ENCODE results near the gene KCNIP4.

Gene KCNIP4

GRCh38 chr4:21248331-21248730 lies 700.2 kb downstream of the KCNIP4 start:
- Mint-ChIP-seq H3K27ac (no peak overlapping the region), H3K27me3 (no peaks in the 10 kb centered on the region), H3K4me3 (no peak overlapping the region), H3K9me3 (peaks cover 6% of the 10 kb centered on the region), H3K36me3 (ENCODE audit: low read depth) (no peaks in the 10 kb centered on the region), H3K4me1 (ENCODE audit: low read depth) (no peaks in the 10 kb centered on the region)

DNA sequence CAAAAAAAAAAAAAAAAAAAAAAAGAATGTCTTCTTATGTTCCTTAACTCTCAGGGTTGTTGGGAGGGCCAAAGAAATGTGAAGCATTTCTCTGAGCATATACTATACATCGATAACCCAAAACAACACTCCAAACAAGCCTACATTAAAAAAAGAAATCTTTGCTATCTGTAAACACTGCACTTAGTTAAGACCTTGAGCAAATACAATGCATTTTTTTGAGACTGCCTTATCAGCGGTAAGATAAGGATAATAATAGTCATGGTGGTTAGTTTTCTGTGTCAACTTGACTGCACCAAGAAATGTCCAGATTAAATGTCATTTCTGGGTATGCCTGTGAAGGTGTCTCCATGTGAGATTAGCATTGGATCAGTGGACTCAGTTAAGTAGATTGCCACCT lies 706.4 kb downstream of the KCNIP4 start:
- Mint-ChIP-seq H3K27ac (no peak overlapping the region), H3K9me3 (peaks cover 6% of the 10 kb centered on the region), H3K36me3 (ENCODE audit: low read depth) (no peaks in the 10 kb centered on the region), H3K4me3 (no peak overlapping the region), H3K4me1 (ENCODE audit: low read depth) (no peaks in the 10 kb centered on the region), H3K27me3 (no peaks in the 10 kb centered on the region)

GRCh38 chr4:21226637-21227538 lies 721.7 kb downstream of the KCNIP4 start:
- Mint-ChIP-seq H3K36me3 (ENCODE audit: low read depth) (no peaks in the 10 kb centered on the region), H3K4me1 (ENCODE audit: low read depth) (no peaks in the 10 kb centered on the region), H3K27ac (no peak overlapping the region), H3K27me3 (no peaks in the 10 kb centered on the region), H3K9me3 (no peaks in the 10 kb centered on the region), H3K4me3 (no peak overlapping the region)

- no peaks in the 10 kb centered on the region for H3K4me1 Mint-ChIP-seq (ENCODE audit: low read depth)
Observed at GRCh38 chr4:21211846-21212245, 736.7 kb downstream of the KCNIP4 start.

GRCh38 chr4:21209860-21210259 lies 738.7 kb downstream of the KCNIP4 start:
- H3K9me3 Mint-ChIP-seq, result no peaks in the 10 kb centered on the region
- H3K27ac Mint-ChIP-seq, result no peak overlapping the region
- H3K36me3 Mint-ChIP-seq (ENCODE audit: low read depth), result no peaks in the 10 kb centered on the region
- no peak overlapping the region for H3K4me3 Mint-ChIP-seq
- no peaks in the 10 kb centered on the region for H3K4me1 Mint-ChIP-seq (ENCODE audit: low read depth)
- H3K27me3 Mint-ChIP-seq, result no peaks in the 10 kb centered on the region

More at GRCh38 chr4:21211846-21212245, 736.7 kb downstream of the KCNIP4 start:
- no peak overlapping the region for H3K27ac Mint-ChIP-seq
- H3K9me3 Mint-ChIP-seq, result no peaks in the 10 kb centered on the region
- no peaks in the 10 kb centered on the region for H3K27me3 Mint-ChIP-seq
- H3K4me3 Mint-ChIP-seq, result no peak overlapping the region
- H3K36me3 Mint-ChIP-seq (ENCODE audit: low read depth), result no peaks in the 10 kb centered on the region

GRCh38 chr4:21205821-21206531 lies 742.6 kb downstream of the KCNIP4 start:
- Mint-ChIP-seq H3K9me3 (no peaks in the 10 kb centered on the region), H3K27me3 (no peaks in the 10 kb centered on the region), H3K27ac (no peak overlapping the region), H3K36me3 (ENCODE audit: low read depth) (no peaks in the 10 kb centered on the region), H3K4me3 (no peak overlapping the region), H3K4me1 (ENCODE audit: low read depth) (no peaks in the 10 kb centered on the region)

DNA sequence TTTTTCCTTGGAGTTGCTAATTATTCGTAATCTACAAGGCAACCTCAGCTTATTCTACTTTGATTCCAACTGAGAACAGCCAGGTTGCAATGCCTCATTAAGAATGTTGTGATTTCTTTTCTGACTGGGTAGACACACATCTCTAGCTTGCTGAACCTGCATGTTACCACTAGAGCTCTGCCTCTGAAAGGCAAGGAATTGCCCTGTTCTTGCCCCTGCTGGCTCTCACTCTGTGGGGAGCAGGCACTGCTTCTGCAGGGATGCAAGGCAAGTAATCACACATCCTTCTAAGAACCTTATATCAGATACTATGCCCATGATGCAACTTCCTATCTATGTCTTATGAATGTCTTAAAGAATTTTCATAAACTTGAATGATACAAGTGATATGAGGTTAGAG lies 745.2 kb downstream of the KCNIP4 start:
- Mint-ChIP-seq H3K27me3 (no peaks in the 10 kb centered on the region), H3K36me3 (ENCODE audit: low read depth) (no peaks in the 10 kb centered on the region), H3K4me1 (ENCODE audit: low read depth) (no peaks in the 10 kb centered on the region), H3K27ac (no peak overlapping the region), H3K4me3 (no peak overlapping the region), H3K9me3 (no peaks in the 10 kb centered on the region)

DNA sequence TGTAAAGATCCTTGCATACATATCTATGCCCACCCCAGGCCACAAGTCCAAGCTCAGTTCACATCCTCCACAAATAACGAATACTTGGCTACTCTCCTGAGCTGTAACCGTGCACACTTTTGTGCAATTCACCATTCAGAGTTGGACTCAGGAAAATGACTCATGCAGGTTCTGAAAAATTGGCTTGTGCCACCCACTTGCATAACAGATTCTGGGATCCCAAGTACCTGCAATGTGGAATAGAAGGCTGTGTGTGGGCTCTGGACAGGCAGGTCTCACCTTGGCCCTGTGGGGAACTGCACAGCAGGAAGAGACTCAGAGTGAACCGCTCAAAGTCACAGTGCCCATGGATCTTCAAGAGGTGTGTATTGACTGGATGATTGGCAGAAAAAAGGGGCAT lies 745.6 kb downstream of the KCNIP4 start:
- no peaks in the 10 kb centered on the region for H3K9me3 Mint-ChIP-seq
- no peak overlapping the region for H3K4me3 Mint-ChIP-seq
- no peaks in the 10 kb centered on the region for H3K27me3 Mint-ChIP-seq
- no peaks in the 10 kb centered on the region for H3K4me1 Mint-ChIP-seq (ENCODE audit: low read depth)
- H3K27ac Mint-ChIP-seq, result no peak overlapping the region
- H3K36me3 Mint-ChIP-seq (ENCODE audit: low read depth), result no peaks in the 10 kb centered on the region

DNA sequence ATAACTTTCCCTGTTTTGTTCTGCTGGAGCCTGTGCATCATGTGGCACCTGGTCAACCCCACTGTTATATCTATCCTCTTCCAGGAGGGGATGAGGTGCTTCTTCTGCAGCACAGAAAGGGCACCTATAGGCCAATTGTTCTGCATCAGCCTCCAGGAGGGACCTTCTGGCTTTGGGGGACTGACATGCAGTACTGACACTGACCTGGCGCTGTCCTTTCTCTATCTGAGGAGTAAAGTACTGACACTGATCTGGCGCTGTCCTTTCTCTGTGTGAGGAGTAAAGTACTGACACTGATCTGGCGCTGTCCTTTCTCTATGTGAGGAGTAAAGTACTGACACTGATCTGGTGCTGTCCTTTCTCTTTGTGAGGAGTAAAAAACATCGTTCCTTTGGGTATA lies 749.9 kb downstream of the KCNIP4 start:
- Mint-ChIP-seq H3K27ac (no peak overlapping the region), H3K27me3 (no peaks in the 10 kb centered on the region), H3K9me3 (peaks cover 6% of the 10 kb centered on the region), H3K4me1 (ENCODE audit: low read depth) (no peaks in the 10 kb centered on the region), H3K4me3 (no peak overlapping the region), H3K36me3 (ENCODE audit: low read depth) (no peaks in the 10 kb centered on the region)

DNA sequence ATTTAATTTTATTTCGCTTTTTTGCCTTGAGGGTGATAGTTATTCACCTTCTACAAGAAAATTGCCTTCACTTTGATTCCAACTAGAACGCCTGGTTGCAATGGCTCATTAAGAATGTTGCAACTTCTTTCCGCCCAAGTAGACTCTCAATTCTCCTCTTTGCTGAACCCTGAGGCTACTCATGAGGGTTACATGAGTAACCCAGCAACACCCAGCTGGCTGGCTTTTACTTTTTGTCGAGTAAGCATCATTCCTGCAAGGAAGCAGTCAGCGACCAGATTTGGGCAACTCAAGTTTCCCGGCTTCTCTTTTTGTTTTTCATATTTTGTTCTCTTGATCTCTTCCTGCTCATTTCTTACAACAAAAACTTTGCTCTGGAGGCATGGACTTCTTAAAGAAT lies 752.9 kb downstream of the KCNIP4 start:
- Mint-ChIP-seq H3K4me1 (ENCODE audit: low read depth) (no peaks in the 10 kb centered on the region), H3K36me3 (ENCODE audit: low read depth) (no peaks in the 10 kb centered on the region), H3K27ac (no peak overlapping the region), H3K4me3 (no peak overlapping the region), H3K9me3 (peaks cover 6% of the 10 kb centered on the region), H3K27me3 (no peaks in the 10 kb centered on the region)

- H3K36me3 Mint-ChIP-seq (ENCODE audit: low read depth), result no peaks in the 10 kb centered on the region
- peaks cover 6% of the 10 kb centered on the region for H3K9me3 Mint-ChIP-seq
- H3K27ac Mint-ChIP-seq, result no peak overlapping the region
- no peaks in the 10 kb centered on the region for H3K4me1 Mint-ChIP-seq (ENCODE audit: low read depth)
- no peaks in the 10 kb centered on the region for H3K27me3 Mint-ChIP-seq
- H3K4me3 Mint-ChIP-seq, result no peak overlapping the region
Observed at GRCh38 chr4:21192367-21192766, 756.2 kb downstream of the KCNIP4 start.

GRCh38 chr4:21191317-21191716 lies 757.3 kb downstream of the KCNIP4 start:
- Mint-ChIP-seq H3K9me3 (peaks cover 6% of the 10 kb centered on the region), H3K27ac (no peak overlapping the region), H3K36me3 (ENCODE audit: low read depth) (no peaks in the 10 kb centered on the region), H3K4me1 (ENCODE audit: low read depth) (no peaks in the 10 kb centered on the region), H3K4me3 (no peak overlapping the region), H3K27me3 (no peaks in the 10 kb centered on the region)

DNA sequence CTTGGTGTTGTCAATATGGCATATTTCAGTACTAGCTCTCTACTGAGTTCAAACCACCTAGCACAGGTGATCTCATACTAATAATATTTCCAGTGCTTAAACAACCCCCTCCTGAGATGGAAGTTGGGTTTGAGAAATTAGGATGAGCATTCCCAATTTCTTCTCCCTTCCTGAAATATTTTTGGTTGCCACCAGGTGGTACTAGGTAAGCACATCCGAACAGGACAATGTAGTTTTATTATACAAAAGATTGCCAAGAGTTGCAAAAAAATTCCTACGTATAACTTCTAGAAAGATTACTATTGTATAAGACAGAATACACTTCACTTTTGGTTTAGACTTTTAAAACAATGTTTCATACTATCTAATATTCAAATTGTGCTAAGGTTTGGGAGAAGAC lies 763.8 kb downstream of the KCNIP4 start:
- Mint-ChIP-seq H3K27me3 (no peaks in the 10 kb centered on the region), H3K4me3 (no peak overlapping the region), H3K4me1 (ENCODE audit: low read depth) (no peaks in the 10 kb centered on the region), H3K36me3 (ENCODE audit: low read depth) (no peaks in the 10 kb centered on the region), H3K27ac (no peak overlapping the region), H3K9me3 (no peaks in the 10 kb centered on the region)

GRCh38 chr4:21181716-21182115 lies 766.9 kb downstream of the KCNIP4 start:
- H3K4me1 Mint-ChIP-seq (ENCODE audit: low read depth), result no peaks in the 10 kb centered on the region
- H3K36me3 Mint-ChIP-seq (ENCODE audit: low read depth), result no peaks in the 10 kb centered on the region
- no peaks in the 10 kb centered on the region for H3K27me3 Mint-ChIP-seq
- H3K4me3 Mint-ChIP-seq, result no peak overlapping the region
- no peak overlapping the region for H3K27ac Mint-ChIP-seq
- H3K9me3 Mint-ChIP-seq, result no peaks in the 10 kb centered on the region

DNA sequence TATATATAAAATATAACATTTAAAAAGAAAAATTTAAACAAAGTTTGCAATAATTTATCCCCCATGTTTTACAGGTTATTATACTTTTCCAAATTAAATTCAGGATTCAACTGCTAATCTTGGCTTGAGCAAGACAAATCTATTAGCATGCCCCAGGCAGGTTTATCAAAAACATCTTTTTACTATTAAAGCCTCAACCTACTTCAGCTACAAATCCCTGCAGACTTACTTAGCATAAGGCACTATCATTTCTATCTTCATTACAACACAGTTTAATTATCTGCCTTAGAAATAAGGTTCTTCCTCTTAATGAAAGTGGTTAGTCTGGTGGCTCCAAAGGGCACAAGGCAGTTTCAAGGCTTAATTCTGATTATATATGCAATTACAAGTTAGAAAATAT lies 770.7 kb downstream of the KCNIP4 start:
- no peaks in the 10 kb centered on the region for H3K36me3 Mint-ChIP-seq (ENCODE audit: low read depth)
- no peak overlapping the region for H3K4me3 Mint-ChIP-seq
- H3K27me3 Mint-ChIP-seq, result no peaks in the 10 kb centered on the region
- H3K27ac Mint-ChIP-seq, result no peak overlapping the region
- H3K4me1 Mint-ChIP-seq (ENCODE audit: low read depth), result no peaks in the 10 kb centered on the region
- peaks cover 6% of the 10 kb centered on the region for H3K9me3 Mint-ChIP-seq
